Lung (tissue), 12 donors: ENCODE measurements around the gene FZD4. TPM values are rescaled to one million over a fixed set of nuclear protein-coding genes. Genes with fewer than 3 reads are reported as not detected.

Source experiments
- ATAC-seq: fragments of 200-7000 bp; cut with Tn5 transposase; one replicate; pipeline ENCODE4 v1.9.1; 2020; ENCODE audit warnings: moderate number of reproducible peaks; ENCODE audit not compliant: insufficient read depth, low FRiP score
- DNase-seq, 3 donors: peaks; one replicate each; pipeline ENCODE4 v3.0.0-alpha.2; 2013 to 2017
- H3K27ac ChIP-seq, 2 donors: one replicate each; pipeline ENCODE4 v1.5.1; 2013; ENCODE audit warnings: mild to moderate bottlenecking in 2 of 2, moderate library complexity in 2 of 2, control low read depth in 1 of 2, inconsistent platforms in 1 of 2, low read depth in 1 of 2, low read length in 1 of 2
- H3K27me3 ChIP-seq, 3 donors: one replicate each; pipeline ENCODE4 v1.5.1; 2013; ENCODE audit warnings: low read length in 2 of 3; ENCODE audit not compliant: control insufficient read depth in 3 of 3, insufficient read depth in 3 of 3
- H3K36me3 ChIP-seq, 4 donors: one replicate each; pipeline ENCODE4 v1.5.1; 2013; ENCODE audit warnings: low read length in 4 of 4, mild to moderate bottlenecking in 1 of 4, moderate library complexity in 1 of 4; ENCODE audit not compliant: control insufficient read depth in 4 of 4, insufficient read depth in 4 of 4
- H3K4me1 ChIP-seq, 5 donors: one replicate each; pipeline ENCODE4 v1.5.1; 2013; ENCODE audit warnings: low read length in 5 of 5, mild to moderate bottlenecking in 2 of 5, moderate library complexity in 1 of 5; ENCODE audit not compliant: control insufficient read depth in 5 of 5, insufficient read depth in 5 of 5
- H3K4me3 ChIP-seq: one replicate; pipeline ENCODE4 v1.5.1; 2013; ENCODE audit warnings: mild to moderate bottlenecking, control low read depth, moderate library complexity
- H3K9ac ChIP-seq, 2 donors: one replicate each; pipeline ENCODE4 v1.5.1; 2013; ENCODE audit warnings: low read length in 2 of 2, control low read depth in 1 of 2; ENCODE audit not compliant: insufficient read depth in 1 of 2
- H3K9me3 ChIP-seq, 4 donors: one replicate each; pipeline ENCODE4 v1.5.1; 2013; ENCODE audit warnings: low read length in 3 of 4, mild to moderate bottlenecking in 1 of 4, moderate library complexity in 1 of 4; ENCODE audit not compliant: control insufficient read depth in 4 of 4, insufficient read depth in 3 of 4
- WGBS, 2 donors: extraction: QIAGEN DNeasy Blood & Tissue Kit; methylation state at CpG; one replicate each; pipeline ENCODE4 v1.1.7; 2013; 5-methylcytosine and 5-hydroxymethylcytosine counted together
- polyA plus RNA-seq, 2 donors: library from polyadenylated mRNA; stranded (reverse); fragments of 200-250 nt; gene quantifications; one replicate each; pipeline ENCODE4 v1.2.1, GENCODE V29; 2013
- total RNA-seq, 2 donors: library from RNA; depleted of rRNA in 1 of 2; stranded (reverse); fragments of >200 nt in 1 of 2; gene quantifications; one replicate each; pipeline ENCODE4 v1.2.1, GENCODE V29; 2014 to 2021
- TF ChIP-seq, protein P1 (sequence below): IDR thresholded peaks from 2 replicates; pipeline ENCODE4 v1.5.1; 2012; ENCODE audit warnings: mild to moderate bottlenecking; ENCODE audit errors: control extremely low read depth, extremely low read depth
- donor health status: control.
- donor health status: control.
- donor health status: Bipolar disorder and iron deficiency.
- donor health status: healthy.
- donor health status: DM: yes; HTN: yes; CAD: no.

FZD4 gene
- total and polyA plus RNA-seq, 4 donors, result 12.0 to 40.0 (median 20.9) TPM

DNA sequence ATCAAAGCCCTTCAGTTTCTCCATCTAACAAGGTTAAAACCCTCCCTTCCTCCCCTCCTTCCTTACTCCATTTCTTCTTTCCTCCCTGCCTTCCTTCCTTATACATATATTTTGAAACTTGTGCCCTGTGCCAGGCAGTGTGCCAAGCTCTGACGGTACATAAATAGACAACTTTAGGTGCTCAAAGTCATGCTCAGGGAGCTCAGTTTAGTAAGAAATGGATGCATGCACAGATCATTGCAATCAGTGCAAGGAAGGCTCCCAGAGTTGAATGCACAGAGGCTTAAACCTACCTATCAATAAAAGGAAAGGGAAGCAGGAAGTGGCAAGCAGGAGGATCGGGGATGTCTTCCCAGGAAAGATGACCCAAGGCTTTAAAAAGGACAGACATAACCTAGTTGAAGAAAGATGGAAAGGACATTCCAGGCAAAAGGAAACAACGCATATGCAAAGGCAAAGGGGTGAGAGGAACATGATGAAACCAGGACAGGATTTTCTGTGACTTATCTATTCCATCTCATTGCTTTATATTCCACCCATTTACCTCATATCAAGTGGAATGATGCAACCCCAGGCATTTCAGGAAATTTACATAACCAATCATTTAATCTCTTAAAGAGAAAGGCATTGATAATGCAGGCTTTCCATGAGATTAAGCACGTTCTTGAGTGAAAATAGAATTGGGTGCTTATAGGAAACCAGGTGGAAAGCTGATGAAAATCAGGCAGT, 13.2 kb downstream of the FZD4 start:
- Histone ChIP-seq H3K36me3 (peaks cover 0 to 11% (median 6%) of the 10 kb centered on the region in 4 donors), H3K4me3 (no peak overlapping the region), H3K27ac (peak overlapping the region in 1 of 2 donors; percentile 57), H3K9ac (peak overlapping the region in 1 of 2 donors; percentile 1), H3K27me3 (no peaks in the 10 kb centered on the region), H3K9me3 (no peaks in the 10 kb centered on the region), H3K4me1 (peaks cover 14 to 50% (median 30%) of the 10 kb centered on the region in 5 donors)
- DNase-seq, result no peak
- WGBS, 2 donors, result 48 to 52% methylated on average over 4 of the region's 4 CpGs
- TF ChIP-seq, protein P1, sequence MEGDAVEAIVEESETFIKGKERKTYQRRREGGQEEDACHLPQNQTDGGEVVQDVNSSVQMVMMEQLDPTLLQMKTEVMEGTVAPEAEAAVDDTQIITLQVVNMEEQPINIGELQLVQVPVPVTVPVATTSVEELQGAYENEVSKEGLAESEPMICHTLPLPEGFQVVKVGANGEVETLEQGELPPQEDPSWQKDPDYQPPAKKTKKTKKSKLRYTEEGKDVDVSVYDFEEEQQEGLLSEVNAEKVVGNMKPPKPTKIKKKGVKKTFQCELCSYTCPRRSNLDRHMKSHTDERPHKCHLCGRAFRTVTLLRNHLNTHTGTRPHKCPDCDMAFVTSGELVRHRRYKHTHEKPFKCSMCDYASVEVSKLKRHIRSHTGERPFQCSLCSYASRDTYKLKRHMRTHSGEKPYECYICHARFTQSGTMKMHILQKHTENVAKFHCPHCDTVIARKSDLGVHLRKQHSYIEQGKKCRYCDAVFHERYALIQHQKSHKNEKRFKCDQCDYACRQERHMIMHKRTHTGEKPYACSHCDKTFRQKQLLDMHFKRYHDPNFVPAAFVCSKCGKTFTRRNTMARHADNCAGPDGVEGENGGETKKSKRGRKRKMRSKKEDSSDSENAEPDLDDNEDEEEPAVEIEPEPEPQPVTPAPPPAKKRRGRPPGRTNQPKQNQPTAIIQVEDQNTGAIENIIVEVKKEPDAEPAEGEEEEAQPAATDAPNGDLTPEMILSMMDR, result no peak
- ATAC-seq, result no peak

DNA sequence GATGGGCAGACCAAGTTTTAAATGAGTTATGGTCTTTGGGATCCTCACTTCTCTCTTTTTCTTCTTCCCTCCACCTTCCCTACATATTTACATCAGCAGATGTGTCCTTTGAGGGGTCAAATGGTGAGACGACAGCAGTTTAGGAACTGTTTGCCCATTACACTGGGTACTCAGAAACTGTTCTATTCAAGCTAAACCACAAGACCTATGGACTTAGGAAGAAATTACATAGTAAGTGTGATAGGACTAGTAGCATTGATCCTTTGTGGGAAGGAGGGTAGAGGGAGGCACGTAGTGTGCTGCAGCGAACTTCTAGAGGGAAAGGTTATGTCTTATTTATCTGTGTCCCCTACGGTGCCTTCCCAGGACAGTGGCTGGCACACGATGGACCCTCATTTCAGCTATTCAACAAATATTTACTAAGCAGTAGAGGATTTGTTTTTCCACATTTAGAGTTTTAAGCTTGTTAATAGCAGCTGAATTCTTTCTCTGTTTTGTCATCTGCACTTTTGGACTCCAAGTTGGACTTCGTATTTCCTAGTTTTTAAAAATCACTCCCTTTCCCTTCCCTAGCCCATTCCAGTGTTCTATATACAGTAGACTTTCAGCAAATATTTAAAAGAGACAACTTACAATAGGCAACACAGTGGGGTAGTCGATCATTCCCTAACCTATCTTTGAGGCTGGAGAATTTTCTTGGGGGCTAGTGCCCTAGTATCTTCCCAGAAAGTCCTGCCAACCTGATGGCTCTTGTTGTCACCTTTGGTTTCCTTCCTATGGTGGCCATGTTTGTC, 13.9 kb downstream of the FZD4 start:
- TF ChIP-seq, protein P1, result no peak
- H3K36me3 ChIP-seq, result peaks cover 0 to 7% (median 3%) of the 10 kb centered on the region in 4 donors
- no peak for ATAC-seq
- DNase-seq, result peak in 2 of 3 donors; percentile 53 to 75
- no peak overlapping the region for H3K4me3 ChIP-seq
- H3K4me1 ChIP-seq, result peaks cover 10 to 48% (median 28%) of the 10 kb centered on the region in 5 donors
- no peaks in the 10 kb centered on the region for H3K27me3 ChIP-seq
- WGBS, 2 donors, result 59 to 71% methylated on average over 7 of the region's 7 CpGs
- peak overlapping the region in 1 of 2 donors; percentile 75 for H3K9ac ChIP-seq
- H3K27ac ChIP-seq, result peak overlapping the region in 1 of 2 donors; percentile 57
- no peaks in the 10 kb centered on the region for H3K9me3 ChIP-seq

DNA sequence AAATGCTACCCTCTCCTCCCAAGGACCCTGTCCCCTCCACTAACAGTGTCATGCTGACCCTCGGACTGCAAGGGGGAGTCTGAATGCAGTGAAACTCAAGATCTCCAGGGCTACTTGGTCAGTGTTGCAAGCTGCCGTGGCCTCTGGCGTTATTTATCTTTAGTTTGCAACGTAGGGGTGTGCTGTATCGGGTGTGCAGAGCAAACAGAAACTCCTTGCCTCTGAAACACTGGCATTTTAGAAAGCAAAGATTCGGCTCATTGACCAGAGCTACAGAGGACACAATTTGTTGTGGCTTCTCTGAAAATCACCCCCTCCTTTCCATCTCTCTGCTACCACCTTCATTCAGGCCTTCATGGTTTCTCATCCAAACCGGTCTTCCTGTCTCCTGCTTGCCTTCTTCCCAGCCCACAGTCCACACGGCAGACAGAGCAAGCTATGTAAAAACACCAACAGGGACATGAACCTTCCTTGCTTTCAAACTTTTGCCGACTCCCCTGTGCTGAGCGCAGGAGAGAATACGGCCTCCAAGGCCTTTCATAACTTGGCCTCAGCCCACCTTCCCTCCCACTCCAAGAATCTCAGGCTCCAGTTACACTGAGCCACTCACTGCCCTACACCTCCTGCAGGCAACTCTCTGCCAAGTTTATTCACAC, 14.9 kb downstream of the FZD4 start:
- Histone ChIP-seq H3K9me3 (no peaks in the 10 kb centered on the region), H3K27ac (peak overlapping the region; percentile 34 to 90), H3K4me3 (no peak overlapping the region), H3K9ac (peak overlapping the region in 1 of 2 donors; percentile 75), H3K36me3 (peaks cover 0 to 5% (median under 1%) of the 10 kb centered on the region in 4 donors), H3K27me3 (no peaks in the 10 kb centered on the region), H3K4me1 (peaks cover 10 to 46% (median 28%) of the 10 kb centered on the region in 5 donors)
- WGBS, 2 donors, result 39 to 55% methylated on average over 11 of the region's 11 CpGs
- TF ChIP-seq, protein P1, result no peak
- DNase-seq (peak; percentile 59 to 79 (median 72)), ATAC-seq (peak; percentile 59)
